Activated T-helper 2 cell treated with anti-CD3 and anti-CD28 coated beads, Interferon-gamma antibody, Interleukin-2, Interleukin-4, amounts not matched to agents 10 μg/mL and 5 μg/mL and 100 μg/mL, durations not matched to agents 14 hours and 24 hours and 36 hours (primary cell): ENCODE results near the gene PARVA. TPM values are rescaled to one million over a fixed set of nuclear protein-coding genes. Genes with fewer than 3 reads are reported as not detected.

Experiments used
- DNase-seq: peaks from one replicate; pipeline ENCODE4 v3.0.0; 2021; ENCODE audit warnings: low spot score
- H3K27ac Mint-ChIP-seq: one replicate; pipeline ENCODE4 v1.8.0; 2021; ENCODE audit warnings: mixed read lengths
- H3K27me3 Mint-ChIP-seq: one replicate; pipeline ENCODE4 v1.8.0; 2021; ENCODE audit warnings: low read depth, mixed read lengths
- H3K36me3 Mint-ChIP-seq: one replicate; pipeline ENCODE4 v1.8.0; 2021; ENCODE audit warnings: low read depth, mixed read lengths
- H3K4me1 Mint-ChIP-seq: one replicate; pipeline ENCODE4 v1.8.0; 2021; ENCODE audit warnings: low read depth, mixed read lengths
- H3K4me3 Mint-ChIP-seq: one replicate; pipeline ENCODE4 v1.8.0; 2021; ENCODE audit warnings: low read depth, mild to moderate bottlenecking, moderate library complexity, mixed read lengths
- H3K9me3 Mint-ChIP-seq: one replicate; pipeline ENCODE4 v1.8.0; 2021; ENCODE audit warnings: mixed read lengths
- intact Hi-C: fragments of 100-400 bp; cut with micrococcal nuclease; formaldehyde crosslinking; loops from one replicate; pipeline ENCODE4 v1.15.1; 2023
- total RNA-seq: library from RNA; stranded (reverse); gene quantifications from 2 replicates; pipeline ENCODE4 v1.2.3, GENCODE V29; 2022

The PARVA gene
- total RNA-seq, 1 donor from 2014 or later = not detected

GRCh38 chr11:12465332-12465731 is 88.0 kb downstream of the PARVA start:
- intact Hi-C loops = no loop called here
- DNase-seq = no peak
- H3K9me3 Mint-ChIP-seq = peaks cover 3% of the 10 kb centered on the region
- H3K27ac Mint-ChIP-seq = no peak overlapping the region
- no peaks in the 10 kb centered on the region for H3K36me3 Mint-ChIP-seq
- no peak overlapping the region for H3K4me3 Mint-ChIP-seq
- H3K4me1 Mint-ChIP-seq = no peaks in the 10 kb centered on the region
- H3K27me3 Mint-ChIP-seq = no peaks in the 10 kb centered on the region

DNA sequence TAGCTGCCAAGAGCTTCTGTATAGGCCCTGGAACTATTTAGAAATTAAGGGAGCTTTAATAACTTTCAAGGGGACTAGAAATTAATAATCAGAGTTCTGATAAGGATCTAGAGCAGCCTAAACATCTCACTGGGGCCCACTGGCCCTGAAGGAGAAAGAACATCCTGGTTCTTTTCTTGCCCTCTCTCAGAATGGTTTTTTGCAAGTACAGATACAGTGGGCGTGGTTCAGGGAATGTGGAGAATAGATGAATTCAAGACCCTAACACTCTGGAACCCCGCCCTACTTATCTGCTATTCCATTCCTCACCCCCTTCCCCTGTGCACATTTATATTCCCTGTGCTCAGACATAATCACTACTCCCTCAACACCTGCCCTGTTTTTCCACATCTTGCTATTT is 90.2 kb downstream of the PARVA start:
- H3K4me1 Mint-ChIP-seq = no peaks in the 10 kb centered on the region
- no peak overlapping the region for H3K4me3 Mint-ChIP-seq
- peaks cover 3% of the 10 kb centered on the region for H3K9me3 Mint-ChIP-seq
- DNase-seq = no peak
- no peaks in the 10 kb centered on the region for H3K36me3 Mint-ChIP-seq
- H3K27me3 Mint-ChIP-seq = no peaks in the 10 kb centered on the region
- intact Hi-C loops = no loop called here
- no peak overlapping the region for H3K27ac Mint-ChIP-seq

DNA sequence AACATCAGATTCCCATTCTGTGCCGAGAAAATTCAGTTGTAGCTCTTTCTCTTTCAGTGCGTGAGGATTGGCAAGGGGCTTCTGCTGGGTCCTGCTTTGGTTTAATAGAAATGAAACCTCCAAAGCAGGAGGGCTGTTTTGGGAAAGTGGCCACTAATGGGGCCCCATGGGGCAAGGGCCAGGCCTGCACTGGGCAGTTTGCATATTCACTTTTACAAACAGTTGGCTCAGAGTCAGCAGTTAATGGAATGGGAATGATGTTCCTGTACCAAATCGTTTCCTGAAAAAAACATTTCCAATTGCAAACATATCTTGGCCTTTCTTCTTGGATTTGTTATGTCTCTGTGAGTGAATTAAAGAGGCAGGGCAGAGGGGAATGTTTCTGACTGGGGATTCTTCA is 92.1 kb downstream of the PARVA start:
- no peak for DNase-seq
- no peak overlapping the region for H3K27ac Mint-ChIP-seq
- H3K4me3 Mint-ChIP-seq = no peak overlapping the region
- no peaks in the 10 kb centered on the region for H3K36me3 Mint-ChIP-seq
- H3K4me1 Mint-ChIP-seq = no peaks in the 10 kb centered on the region
- intact Hi-C loops = no loop called here
- H3K27me3 Mint-ChIP-seq = no peaks in the 10 kb centered on the region
- peaks cover 1% of the 10 kb centered on the region for H3K9me3 Mint-ChIP-seq

DNA sequence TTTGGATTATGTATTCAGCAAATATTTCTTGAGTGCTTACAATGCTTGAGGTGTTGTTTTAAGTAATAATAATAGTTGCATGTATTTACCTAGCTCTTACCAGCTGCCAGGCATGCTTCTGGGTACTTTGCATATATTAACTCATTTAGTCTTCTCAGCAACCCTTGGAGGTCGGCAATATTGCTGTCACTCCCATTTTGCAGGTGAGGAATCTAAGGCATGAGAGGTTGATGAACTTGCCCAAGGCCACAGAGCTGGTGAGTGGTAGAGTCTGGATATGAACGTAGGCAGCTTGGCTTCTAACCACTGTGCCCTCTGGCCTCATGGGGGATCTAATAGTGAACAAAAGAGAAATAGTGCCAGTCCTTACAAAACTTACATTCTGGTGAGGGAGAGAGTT is 92.9 kb downstream of the PARVA start:
- no peaks in the 10 kb centered on the region for H3K9me3 Mint-ChIP-seq
- no peak overlapping the region for H3K4me3 Mint-ChIP-seq
- no peak overlapping the region for H3K27ac Mint-ChIP-seq
- no peak for DNase-seq
- no peaks in the 10 kb centered on the region for H3K36me3 Mint-ChIP-seq
- no peaks in the 10 kb centered on the region for H3K4me1 Mint-ChIP-seq
- no peaks in the 10 kb centered on the region for H3K27me3 Mint-ChIP-seq
- intact Hi-C loops = no loop called here

GRCh38 chr11:12472401-12473005 is 95.1 kb downstream of the PARVA start:
- H3K4me3 Mint-ChIP-seq = no peak overlapping the region

DNA sequence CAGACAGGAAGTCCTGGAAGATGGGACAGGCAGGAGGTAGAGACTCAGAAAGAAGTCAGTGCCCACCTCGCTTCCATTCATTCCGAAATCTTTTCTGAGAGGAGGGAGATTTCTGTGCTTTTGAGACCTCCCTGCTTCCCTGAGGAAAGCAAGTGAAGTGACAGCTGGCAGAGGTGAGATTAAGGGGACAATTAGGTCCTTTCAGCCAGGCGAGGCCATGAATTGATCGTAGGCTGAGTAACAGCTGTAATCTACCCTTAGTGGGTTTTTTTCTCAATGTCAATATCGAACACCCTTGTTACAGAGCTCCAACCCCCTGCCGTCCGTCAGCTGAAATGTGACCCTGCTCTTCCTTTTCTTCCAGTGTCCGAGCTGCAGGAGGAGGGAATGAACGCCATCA is 96.0 kb downstream of the PARVA start:
- DNase-seq = no peak
- intact Hi-C loops = no loop called here
- Mint-ChIP-seq H3K4me3 (no peak overlapping the region), H3K27ac (no peak overlapping the region), H3K9me3 (no peaks in the 10 kb centered on the region), H3K27me3 (no peaks in the 10 kb centered on the region), H3K4me1 (no peaks in the 10 kb centered on the region), H3K36me3 (no peaks in the 10 kb centered on the region)

More at GRCh38 chr11:12472401-12473005, 95.1 kb downstream of the PARVA start:
- intact Hi-C loops = no loop called here
- Mint-ChIP-seq H3K27ac (no peak overlapping the region), H3K9me3 (no peaks in the 10 kb centered on the region), H3K36me3 (no peaks in the 10 kb centered on the region), H3K4me1 (no peaks in the 10 kb centered on the region), H3K27me3 (no peaks in the 10 kb centered on the region)
- DNase-seq = no peak

GRCh38 chr11:12474871-12475270 is 97.5 kb downstream of the PARVA start:
- no peak overlapping the region for H3K27ac Mint-ChIP-seq
- H3K27me3 Mint-ChIP-seq = no peaks in the 10 kb centered on the region
- H3K36me3 Mint-ChIP-seq = no peaks in the 10 kb centered on the region
- no peak overlapping the region for H3K4me3 Mint-ChIP-seq
- intact Hi-C loops = no loop called here
- H3K9me3 Mint-ChIP-seq = no peaks in the 10 kb centered on the region
- no peak for DNase-seq
- no peaks in the 10 kb centered on the region for H3K4me1 Mint-ChIP-seq

GRCh38 chr11:12478743-12479142 is 101.4 kb downstream of the PARVA start:
- Mint-ChIP-seq H3K27me3 (no peaks in the 10 kb centered on the region), H3K9me3 (no peaks in the 10 kb centered on the region), H3K27ac (no peak overlapping the region), H3K4me1 (no peaks in the 10 kb centered on the region), H3K4me3 (no peak overlapping the region), H3K36me3 (no peaks in the 10 kb centered on the region)
- DNase-seq = no peak
- intact Hi-C loops = no loop called here

DNA sequence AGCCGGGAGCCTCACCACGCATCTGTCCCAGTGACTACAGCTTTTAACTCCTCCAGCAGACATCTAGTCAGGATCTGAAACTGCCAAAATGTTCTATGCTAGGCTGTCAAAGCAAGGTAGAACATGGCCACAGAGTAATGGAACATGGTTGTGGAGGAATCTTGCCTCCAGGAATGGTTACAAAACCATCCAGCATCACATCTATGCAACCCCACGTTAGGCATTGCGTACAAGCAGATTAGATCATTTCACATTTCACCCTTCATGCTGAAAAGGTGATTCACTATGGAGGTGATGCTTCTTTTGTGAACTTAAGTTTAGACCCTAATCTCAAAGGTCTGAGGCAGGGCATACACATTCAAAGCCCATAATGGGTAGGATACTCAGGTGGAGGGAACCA is 103.0 kb downstream of the PARVA start:
- Mint-ChIP-seq H3K36me3 (no peaks in the 10 kb centered on the region), H3K27me3 (no peaks in the 10 kb centered on the region), H3K4me3 (no peak overlapping the region), H3K4me1 (no peaks in the 10 kb centered on the region), H3K9me3 (no peaks in the 10 kb centered on the region), H3K27ac (no peak overlapping the region)
- intact Hi-C loops = no loop called here
- no peak for DNase-seq

DNA sequence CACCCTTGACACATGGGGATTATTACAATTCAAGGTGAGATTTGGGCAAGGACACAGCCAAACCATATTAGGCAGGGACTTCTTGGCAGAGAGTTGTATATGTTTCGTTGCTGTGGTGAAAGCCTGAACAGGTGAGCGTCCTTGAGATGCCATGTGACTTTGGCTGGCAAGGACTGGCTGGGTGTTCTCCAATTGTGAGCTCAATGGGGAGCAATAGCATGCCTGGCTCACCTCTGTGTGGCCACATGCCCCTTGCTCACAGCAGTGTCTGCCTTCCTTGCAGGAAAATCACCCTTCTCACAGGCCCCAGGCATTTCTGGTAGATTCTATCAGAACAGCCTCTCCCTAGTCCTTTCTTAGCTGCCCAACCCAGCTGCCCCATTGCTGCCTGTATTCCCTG is 105.5 kb downstream of the PARVA start:
- intact Hi-C loops = no loop called here
- H3K9me3 Mint-ChIP-seq = no peaks in the 10 kb centered on the region
- H3K36me3 Mint-ChIP-seq = no peaks in the 10 kb centered on the region
- H3K4me3 Mint-ChIP-seq = no peak overlapping the region
- H3K4me1 Mint-ChIP-seq = no peaks in the 10 kb centered on the region
- H3K27me3 Mint-ChIP-seq = no peaks in the 10 kb centered on the region
- DNase-seq = no peak
- no peak overlapping the region for H3K27ac Mint-ChIP-seq

GRCh38 chr11:12483604-12484003 is 106.2 kb downstream of the PARVA start:
- Mint-ChIP-seq H3K27ac (no peak overlapping the region), H3K27me3 (no peaks in the 10 kb centered on the region), H3K9me3 (peaks cover 6% of the 10 kb centered on the region), H3K4me3 (no peak overlapping the region), H3K36me3 (no peaks in the 10 kb centered on the region), H3K4me1 (no peaks in the 10 kb centered on the region)
- intact Hi-C loops = no loop called here
- no peak for DNase-seq

- intact Hi-C loops = no loop called here
- Mint-ChIP-seq H3K9me3 (peaks cover 18% of the 10 kb centered on the region), H3K4me3 (no peak overlapping the region), H3K4me1 (no peaks in the 10 kb centered on the region), H3K27me3 (no peaks in the 10 kb centered on the region), H3K27ac (no peak overlapping the region), H3K36me3 (no peaks in the 10 kb centered on the region)
- no peak for DNase-seq
Observed at GRCh38 chr11:12485328-12485727, 108.0 kb downstream of the PARVA start.

DNA sequence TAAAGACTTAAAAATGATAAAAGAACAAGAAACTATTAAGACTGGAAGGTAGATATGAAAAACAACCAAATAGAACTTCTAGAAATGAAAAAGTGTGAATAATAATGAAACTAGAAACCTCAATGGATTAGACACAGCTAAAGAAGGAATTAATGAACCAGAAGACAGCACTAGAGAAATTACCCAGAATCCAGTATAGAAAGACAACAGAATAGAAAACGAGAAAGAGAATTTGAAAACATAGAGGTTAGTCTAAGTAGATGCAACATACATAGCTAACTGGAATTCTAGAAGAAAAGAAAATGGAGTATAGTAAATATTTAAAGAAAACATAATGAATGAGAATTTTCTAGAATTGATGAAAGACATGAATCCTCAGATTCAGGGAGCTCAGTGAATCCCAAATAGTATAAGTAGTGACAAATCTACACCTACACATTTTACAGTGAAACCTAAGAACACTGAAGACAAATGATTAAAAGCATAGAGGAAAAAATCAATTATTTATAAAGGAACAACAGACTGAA is 111.9 kb downstream of the PARVA start:
- Mint-ChIP-seq H3K4me3 (no peak overlapping the region), H3K27me3 (peaks cover 3% of the 10 kb centered on the region), H3K4me1 (no peaks in the 10 kb centered on the region), H3K27ac (no peak overlapping the region), H3K36me3 (no peaks in the 10 kb centered on the region), H3K9me3 (peaks cover 18% of the 10 kb centered on the region)
- no peak for DNase-seq
- intact Hi-C loops = no loop called here

DNA sequence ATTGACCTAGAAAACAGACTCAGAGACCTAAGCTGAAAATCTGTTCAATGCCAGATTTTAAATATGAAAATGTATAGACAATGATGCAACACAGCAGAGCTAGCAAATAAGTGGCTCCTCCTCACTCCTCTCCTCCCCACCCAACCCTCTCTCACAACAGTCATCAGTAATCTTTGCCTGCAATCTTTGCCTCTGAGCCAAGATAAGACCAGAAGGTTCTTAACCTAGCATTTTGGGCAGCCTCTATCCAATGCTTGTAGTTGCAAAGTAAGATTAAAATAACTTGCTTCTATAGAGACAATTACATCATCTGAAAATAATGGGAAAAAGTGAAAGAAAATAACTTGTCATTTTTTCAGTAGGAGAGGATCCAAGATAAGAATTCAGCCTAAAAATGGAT is 117.3 kb downstream of the PARVA start:
- H3K4me1 Mint-ChIP-seq = no peaks in the 10 kb centered on the region
- H3K4me3 Mint-ChIP-seq = no peak overlapping the region
- peaks cover 1% of the 10 kb centered on the region for H3K9me3 Mint-ChIP-seq
- H3K27me3 Mint-ChIP-seq = peaks cover 9% of the 10 kb centered on the region
- H3K36me3 Mint-ChIP-seq = no peaks in the 10 kb centered on the region
- no peak overlapping the region for H3K27ac Mint-ChIP-seq
- intact Hi-C loops = no loop called here
- no peak for DNase-seq
